H1 (cell line): Measurements from ENCODE around the gene MAF. TPM values are rescaled to one million over a fixed set of nuclear protein-coding genes. Genes with fewer than 3 reads are reported as not detected.

Source experiments
- CTCF ChIA-PET: fragments of 300-600 bp; sonication (Branson Sonifier 250); formaldehyde crosslinking; loops from one replicate; lab custom pipeline; 2021; ENCODE audit not compliant: partially characterized antibody; lab: Charles Lee
- POLR2A ChIA-PET: fragments of 300-600 bp; sonication (Branson Sonifier 250); formaldehyde crosslinking; loops from one replicate; lab custom pipeline; 2021; ENCODE audit warnings: inconsistent platforms; ENCODE audit not compliant: partially characterized antibody; lab: Charles Lee
- DNase-seq, 2 experiments: peaks; one replicate each; pipeline versions ENCODE4 v3.0.0 to v3.0.0-alpha.2; 2010 to 2022; ENCODE audit warnings: low spot score in 2 of 2, low read depth in 1 of 2, mixed read lengths in 1 of 2
- FAIRE-seq: peaks from 2 replicates; lab custom pipeline; 2011; peaks lifted over from hg19 to GRCh38; lab: Jason Lieb, UNC
- H2AFZ ChIP-seq: 2 replicates; pipeline ENCODE4 v1.8.1; 2012; ENCODE audit warnings: low read length, inconsistent platforms
- H2AK5ac ChIP-seq: 2 replicates; pipeline ENCODE4 v1.6.1; 2013; ENCODE audit warnings: low read depth, low read length
- H2BK120ac ChIP-seq: replicated peaks from 2 replicates; pipeline ENCODE3; 2013; ENCODE audit warnings: low read depth, low read length, inconsistent platforms
- H2BK12ac ChIP-seq: 2 replicates; pipeline ENCODE4 v1.6.1; 2013; ENCODE audit warnings: low read depth, low read length
- H2BK15ac ChIP-seq: 2 replicates; pipeline ENCODE4 v1.6.1; 2013; ENCODE audit warnings: low read length
- H2BK20ac ChIP-seq: 2 replicates; pipeline ENCODE4 v1.6.1; 2013; ENCODE audit warnings: low read length
- H2BK5ac ChIP-seq: 2 replicates; pipeline ENCODE4 v1.6.1; 2013; ENCODE audit warnings: low read depth, low read length
- H3K14ac ChIP-seq: 2 replicates; pipeline ENCODE4 v1.6.1; 2013; ENCODE audit warnings: inconsistent platforms; ENCODE audit not compliant: insufficient read length
- H3K18ac ChIP-seq: 2 replicates; pipeline ENCODE4 v1.6.1; 2013; ENCODE audit warnings: low read length; ENCODE audit errors: extremely low read depth
- H3K23ac ChIP-seq: 2 replicates; pipeline ENCODE4 v1.6.1; 2013; ENCODE audit warnings: inconsistent platforms; ENCODE audit not compliant: insufficient read length
- H3K23me2 ChIP-seq: 2 replicates; pipeline ENCODE4 v1.6.1; 2013; ENCODE audit warnings: low read depth, low read length
- H3K27ac ChIP-seq: 2 replicates; pipeline ENCODE4 v1.6.1; 2011; ENCODE audit warnings: low read depth, low read length, inconsistent platforms
- H3K27me3 ChIP-seq, 4 experiments: replicated peaks in 1 of 4; 1 replicate in 1 of 4; 2 replicates in 3 of 4; pipeline versions ENCODE4 v1.6.1 to v1.8.1; 2011 to 2013; ENCODE audit warnings: low read length in 3 of 4, mild to moderate bottlenecking in 3 of 4, inconsistent platforms in 2 of 4, mixed read lengths in 2 of 4, moderate library complexity in 1 of 4; ENCODE audit not compliant: control insufficient read depth in 3 of 4, insufficient read depth in 3 of 4; ENCODE audit errors: extremely low read depth in 1 of 4
- H3K36me3 ChIP-seq, 4 experiments: 2 replicates each; pipeline versions ENCODE4 v1.6.1 to v1.8.1; 2011 to 2013; ENCODE audit warnings: mild to moderate bottlenecking in 4 of 4, low read length in 3 of 4, moderate library complexity in 2 of 4, control low read depth in 1 of 4, inconsistent platforms in 1 of 4; ENCODE audit not compliant: insufficient read depth in 4 of 4, control insufficient read depth in 2 of 4
- H3K4ac ChIP-seq: replicated peaks from 2 replicates; pipeline ENCODE3; 2013; ENCODE audit warnings: low read length, low read depth, mixed read lengths, inconsistent platforms; ENCODE audit not compliant: insufficient read length
- H3K4me1 ChIP-seq, 4 experiments: replicated peaks in 1 of 4; 1 replicate in 1 of 4; 2 replicates in 3 of 4; pipeline versions ENCODE4 v1.6.1 to v1.8.1; 2011 to 2013; ENCODE audit warnings: low read length in 3 of 4, inconsistent platforms in 2 of 4, mixed read lengths in 1 of 4; ENCODE audit not compliant: insufficient read depth in 4 of 4, control insufficient read depth in 3 of 4
- H3K4me2 ChIP-seq, 2 experiments: 2 replicates each; pipeline versions ENCODE4 v1.6.1 to v1.8.1; 2011 to 2013; ENCODE audit warnings: low read depth in 2 of 2, low read length in 2 of 2, control low read depth in 1 of 2, inconsistent platforms in 1 of 2, mild to moderate bottlenecking in 1 of 2; ENCODE audit not compliant: insufficient read depth in 1 of 2
- H3K4me3 ChIP-seq, 4 experiments: fragments of 200-600, 300-600 bp in 1 of 4; sonication (generic), shearing (Covaris generic), sonication (Bioruptor Twin) in 1 of 4; 2 replicates each; pipeline versions ENCODE4 v1.5.1 to v1.8.1; 2011 to 2016; ENCODE audit warnings: low read length in 4 of 4, low read depth in 3 of 4, control low read depth in 2 of 4, inconsistent platforms in 2 of 4, mild to moderate bottlenecking in 2 of 4, mixed read lengths in 1 of 4, moderate library complexity in 1 of 4; ENCODE audit not compliant: insufficient read depth in 2 of 4; ENCODE audit errors: extremely low read depth in 1 of 4
- H3K56ac ChIP-seq: replicated peaks from 2 replicates; pipeline ENCODE3; 2013; ENCODE audit warnings: low read depth, mild to moderate bottlenecking, mixed read lengths, low read length, inconsistent platforms; ENCODE audit not compliant: insufficient read length
- H3K79me1 ChIP-seq: 2 replicates; pipeline ENCODE4 v1.6.1; 2013; ENCODE audit warnings: low read depth, low read length, control low read depth
- H3K79me2 ChIP-seq, 2 experiments: 2 replicates each; pipeline versions ENCODE4 v1.6.1 to v1.8.1; 2012 to 2013; ENCODE audit warnings: low read length in 2 of 2, mild to moderate bottlenecking in 2 of 2, inconsistent platforms in 1 of 2; ENCODE audit not compliant: insufficient read depth in 2 of 2, control insufficient read depth in 1 of 2
- H3K9ac ChIP-seq, 4 experiments: replicated peaks in 1 of 4; 1 replicate in 1 of 4; 2 replicates in 3 of 4; pipeline versions ENCODE4 v1.6.1 to v1.8.1; 2011 to 2013; ENCODE audit warnings: low read depth in 3 of 4, low read length in 3 of 4, control low read depth in 2 of 4, mild to moderate bottlenecking in 2 of 4, moderate library complexity in 2 of 4, inconsistent platforms in 1 of 4; ENCODE audit errors: extremely low read depth in 1 of 4
- H3K9me3 ChIP-seq, 2 experiments: 2 replicates each; pipeline versions ENCODE4 v1.6.1 to v1.8.1; 2012 to 2013; ENCODE audit warnings: mild to moderate bottlenecking in 2 of 2, moderate library complexity in 2 of 2, control low read depth in 1 of 2, inconsistent platforms in 1 of 2, low read depth in 1 of 2, low read length in 1 of 2, mixed read lengths in 1 of 2; ENCODE audit not compliant: insufficient read depth in 2 of 2
- H4K20me1 ChIP-seq, 2 experiments: replicated peaks in 1 of 2; 2 replicates each; pipeline versions ENCODE3 to v1.8.1; 2011 to 2013; ENCODE audit warnings: inconsistent platforms in 2 of 2, low read length in 2 of 2, mild to moderate bottlenecking in 1 of 2; ENCODE audit not compliant: insufficient read depth in 2 of 2, control insufficient read depth in 1 of 2
- H4K5ac ChIP-seq: 2 replicates; pipeline ENCODE4 v1.6.1; 2013; ENCODE audit warnings: low read length, low read depth, mixed read lengths, inconsistent platforms; ENCODE audit not compliant: insufficient read length
- H4K8ac ChIP-seq: 2 replicates; pipeline ENCODE4 v1.8.0; 2013; ENCODE audit warnings: mild to moderate bottlenecking, moderate library complexity, low read length, inconsistent platforms; ENCODE audit not compliant: insufficient read depth; ENCODE audit errors: extremely low read depth
- H4K91ac ChIP-seq: replicated peaks from 2 replicates; pipeline ENCODE3; 2013; ENCODE audit warnings: low read length, mixed read lengths, inconsistent platforms; ENCODE audit not compliant: insufficient read length
- CBX8 ChIP-seq: fragments of 300-800, 300-1000 bp; sonication (generic); IDR thresholded peaks from 2 replicates; pipeline ENCODE4 v1.7.1; 2016; ENCODE audit warnings: low read depth, low read length, borderline replicate concordance
- CEBPB ChIP-seq: IDR thresholded peaks from 2 replicates; pipeline ENCODE4 v1.6.1; 2012; ENCODE audit warnings: low read depth, low read length
- CHD1 ChIP-seq: IDR thresholded peaks from 2 replicates; pipeline ENCODE4 v1.6.1; 2012; ENCODE audit warnings: low read depth, low read length, improper control_type of control experiment
- CREB1 ChIP-seq: IDR thresholded peaks from 2 replicates; pipeline ENCODE4 v1.6.1; 2012; ENCODE audit warnings: inconsistent platforms
- EZH2 ChIP-seq: fragments of 200-600 bp; sonication (generic); IDR thresholded peaks from 2 replicates; pipeline ENCODE4 v1.7.1; 2012; ENCODE audit warnings: low read depth, mild to moderate bottlenecking, moderate library complexity, low read length, inconsistent platforms; ENCODE audit not compliant: severe bottlenecking
- FOSL1 ChIP-seq: IDR thresholded peaks from 2 replicates; pipeline ENCODE4 v1.6.1; 2011; ENCODE audit warnings: mild to moderate bottlenecking, low read depth, low read length, moderate library complexity; ENCODE audit not compliant: insufficient read depth
- GTF2F1 ChIP-seq: IDR thresholded peaks from 2 replicates; pipeline ENCODE4 v1.6.1; 2012; ENCODE audit warnings: low read depth, low read length, improper control_type of control experiment, borderline replicate concordance
- MAX ChIP-seq: IDR thresholded peaks from 2 replicates; pipeline ENCODE4 v1.6.1; 2012; ENCODE audit warnings: inconsistent platforms
- NRF1 ChIP-seq: IDR thresholded peaks from 2 replicates; pipeline ENCODE4 v1.6.1; 2011; ENCODE audit warnings: mild to moderate bottlenecking, low read depth, low read length, improper control_type of control experiment
- POLR2AphosphoS5 ChIP-seq: IDR thresholded peaks from 2 replicates; pipeline ENCODE4 v1.6.1; 2011; ENCODE audit warnings: low read depth, low read length
- POU5F1 ChIP-seq: IDR thresholded peaks from 2 replicates; pipeline ENCODE4 v1.6.1; 2011; ENCODE audit warnings: low read depth, mild to moderate bottlenecking, low read length, moderate library complexity
- RXRA ChIP-seq: IDR thresholded peaks from 2 replicates; pipeline ENCODE4 v1.6.1; 2011; ENCODE audit warnings: low read depth, mild to moderate bottlenecking, low read length, moderate library complexity; ENCODE audit not compliant: insufficient read depth
- SAP30 ChIP-seq: fragments of 300-600 bp; sonication (generic); IDR thresholded peaks from 2 replicates; pipeline ENCODE4 v1.7.1; 2012; ENCODE audit warnings: low read length, moderate library complexity, mild to moderate bottlenecking, inconsistent platforms; ENCODE audit not compliant: insufficient read depth, insufficient replicate concordance
- WGBS, 2 experiments: shearing (Covaris generic) in 1 of 2; methylation state at CpG; one replicate each; pipeline versions ENCODE4 v1.1.6 to v1.1.7; 2013 to 2015; ENCODE audit warnings: low lambda C conversion rate in 2 of 2, mixed read lengths in 2 of 2, inconsistent platforms in 1 of 2, low coverage in 1 of 2, missing lambda C conversion rate in 1 of 2; ENCODE audit not compliant: insufficient replicate concordance in 2 of 2, insufficient coverage in 1 of 2, insufficient read length in 1 of 2; ENCODE audit errors: extremely low coverage in 1 of 2, missing lambda C conversion rate in 1 of 2; 5-methylcytosine and 5-hydroxymethylcytosine counted together
- polyA plus RNA-seq, 7 experiments: library from polyadenylated mRNA; depleted of rRNA in 3 of 7; stranded (reverse) in 5 of 7; unstranded in 2 of 7; fragments of >200 nt in 5 of 7; fragments of 200-250 nt in 2 of 7; gene quantifications; 1 replicate in 5 of 7; 2 replicates in 1 of 7; 4 replicates in 1 of 7; pipeline versions ENCODE4 v1.2.1 to v1.2.3, GENCODE V29; 2011 to 2013; ENCODE audit warnings: missing spikeins in 2 of 7, mixed read lengths in 2 of 7
- total RNA-seq: library from RNA; stranded (reverse); fragmentation: NEBNext Ultra II Directional; extraction: Animal tissue kit (Norgen Biotek cat#: 25700); gene quantifications from 2 replicates; pipeline ENCODE4 v1.2.1, GENCODE V29; 2021

MAF gene
- total and polyA plus RNA-seq, 2 of the 8 experiments (the other 6 are each of a cell fraction or from before 2014, with no cell fraction given): 1.3 to 2.7 TPM

DNA sequence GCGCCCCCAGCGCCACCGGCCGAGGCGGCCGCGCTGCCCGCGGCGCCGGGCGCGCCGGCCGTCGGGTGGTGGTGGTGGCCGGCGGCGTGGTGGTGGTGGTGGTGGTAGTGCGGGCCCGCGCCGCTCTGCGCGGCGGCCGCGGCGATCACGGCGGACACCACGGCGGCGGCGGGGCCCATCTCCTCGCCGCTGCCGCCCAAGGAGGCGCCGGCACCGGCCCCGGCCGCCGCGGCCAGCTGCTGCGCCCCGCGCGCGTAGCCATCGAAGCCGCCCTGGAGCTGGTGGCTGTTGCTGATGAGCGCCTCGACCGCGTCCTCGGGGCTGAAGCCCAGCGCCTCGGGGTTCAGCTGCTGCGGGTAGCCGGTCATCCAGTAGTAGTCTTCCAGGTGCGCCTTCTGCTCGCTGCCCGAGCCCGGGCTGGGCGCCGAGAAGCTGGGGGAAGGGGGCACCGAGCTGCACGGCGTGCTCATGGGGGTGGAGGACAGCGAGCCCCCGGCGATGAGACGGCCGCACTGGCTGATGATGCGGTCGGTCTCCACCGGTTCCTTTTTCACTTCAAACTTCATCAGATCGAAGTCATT lies 1.2 kb downstream of the MAF start:
- CTCF ChIA-PET: interaction anchor here (0.6 to 1.2 kb wide), 6 partner anchors 27 to 893 kb away, joined by 3 to 4 read pairs (median 3); no protein-coding TSS in a partner anchor
- H3K4me1 ChIP-seq: peaks cover 0 to 7% (median 0%) of the 10 kb centered on the region in 4 experiments; a peak in 1 of 7 replicates
- DNase-seq (peak in 1 of 2 experiments; percentile 69), FAIRE-seq (no peak)
- no peak overlapping the region for H2BK120ac ChIP-seq
- no peak overlapping the region for H3K4ac ChIP-seq
- POLR2A ChIA-PET: no interaction called here
- no peaks in the 10 kb centered on the region; a peak in 1 of 4 replicates for H3K79me2 ChIP-seq
- H2BK20ac ChIP-seq: no peak overlapping the region
- no peak overlapping the region for H3K23ac ChIP-seq
- H2AK5ac ChIP-seq: no peak overlapping the region
- peak overlapping the region; percentile 48 for H3K18ac ChIP-seq
- H2BK12ac ChIP-seq: 0 out of 2 replicates have a peak overlapping the region, but pooled peaks have one; percentile 9
- H3K4me3 ChIP-seq: peak overlapping the region; percentile 53 to 75 (median 64)
- H3K79me1 ChIP-seq: no peaks in the 10 kb centered on the region
- no peak overlapping the region for H2BK5ac ChIP-seq
- H3K9ac ChIP-seq: peak overlapping the region in 2 of 4 experiments; percentile 48 to 64; a peak in 4 of 7 replicates
- no peak overlapping the region for H4K5ac ChIP-seq
- no peaks in the 10 kb centered on the region for H4K20me1 ChIP-seq
- no peak overlapping the region for H3K56ac ChIP-seq
- no peak overlapping the region for H3K27ac ChIP-seq
- H2AFZ ChIP-seq: peak overlapping the region; percentile 42
- peaks cover 0 to 8% (median 6%) of the 10 kb centered on the region in 4 experiments; a peak in 3 of 7 replicates for H3K27me3 ChIP-seq
- peak overlapping the region; percentile 92 to 100 for H3K4me2 ChIP-seq
- WGBS, 2 experiments: 1% methylated on average over 28 of the region's 79 CpGs; no CpG with 5 or more reads in 1 of the 2 experiments
- no peak overlapping the region for H2BK15ac ChIP-seq
- H3K14ac ChIP-seq: no peak overlapping the region
- peaks cover 28% of the 10 kb centered on the region for H3K23me2 ChIP-seq
- H3K9me3 ChIP-seq: no peaks in the 10 kb centered on the region
- H4K8ac ChIP-seq: peak overlapping the region; percentile 87
- H3K36me3 ChIP-seq: no peaks in the 10 kb centered on the region
- H4K91ac ChIP-seq: peak overlapping the region; percentile 46
- TF ChIP-seq CEBPB (no peak), POLR2AphosphoS5 (no peak), RXRA (no peak), CHD1 (no peak), NRF1 (no peak), CREB1 (no peak), EZH2 (no peak), FOSL1 (no peak), CBX8 (no peak), POU5F1 (no peak), MAX (no peak; the same call in 1 of the 2 replicates), SAP30 (no peak), GTF2F1 (no peak)
